KMS-11 (cell line): Measurements from ENCODE around the gene INTS12.

Source experiments
- H2AFZ ChIP-seq: fragments of 200-600 bp; sonication (generic); 2 replicates; pipeline ENCODE4 v1.6.1; 2016; ENCODE audit warnings: antibody characterized with exemption, mixed run types, low read depth
- H3K27ac ChIP-seq: fragments of 200-600 bp; sonication (generic); 2 replicates; pipeline ENCODE4 v1.6.1; 2016; ENCODE audit warnings: mild to moderate bottlenecking, mixed run types
- H3K27me3 ChIP-seq: fragments of 200-600 bp; sonication (generic); 2 replicates; pipeline ENCODE4 v1.6.1; 2017; ENCODE audit warnings: mild to moderate bottlenecking, low read depth, mixed run types, moderate library complexity; ENCODE audit not compliant: insufficient read depth
- H3K36me3 ChIP-seq: fragments of 200-600 bp; sonication (generic); 2 replicates; pipeline ENCODE4 v1.6.1; 2017; ENCODE audit warnings: mild to moderate bottlenecking, mixed run types; ENCODE audit not compliant: insufficient read depth
- H3K4me1 ChIP-seq: fragments of 200-600 bp; sonication (generic); 2 replicates; pipeline ENCODE4 v1.6.1; 2016; ENCODE audit warnings: mild to moderate bottlenecking, low read depth, mixed run types; ENCODE audit not compliant: poor library complexity, severe bottlenecking
- H3K4me2 ChIP-seq: fragments of 200-600 bp; sonication (generic); 2 replicates; pipeline ENCODE4 v1.7.0; 2016; ENCODE audit warnings: mild to moderate bottlenecking, mixed run types
- H3K4me3 ChIP-seq: fragments of 200-600 bp; sonication (generic); IDR thresholded peaks from 2 replicates; pipeline ENCODE4 v1.6.1; 2017; ENCODE audit warnings: low read depth, low read length, mixed read lengths; ENCODE audit not compliant: insufficient read depth
- H3K79me2 ChIP-seq: fragments of 200-600 bp; sonication (generic); 2 replicates; pipeline ENCODE4 v1.6.1; 2016; ENCODE audit warnings: low read depth, mixed run types; ENCODE audit not compliant: insufficient read depth
- H3K9ac ChIP-seq: fragments of 200-600 bp; sonication (generic); 2 replicates; pipeline ENCODE4 v1.6.1; 2016; ENCODE audit warnings: mild to moderate bottlenecking, mixed run types
- H4K20me1 ChIP-seq: fragments of 200-600 bp; sonication (generic); 2 replicates; pipeline ENCODE4 v1.6.1; 2016; ENCODE audit warnings: mild to moderate bottlenecking, mixed run types; ENCODE audit not compliant: insufficient read depth
- TF ChIP-seq, protein P1 (sequence below): fragments of 200-600 bp; sonication (generic); conservative IDR thresholded peaks from 2 replicates; pipeline ENCODE4 v1.6.1; 2017; ENCODE audit warnings: low read depth, mild to moderate bottlenecking, antibody characterized with exemption, low read length, moderate library complexity, mixed read lengths

The INTS12 gene

DNA sequence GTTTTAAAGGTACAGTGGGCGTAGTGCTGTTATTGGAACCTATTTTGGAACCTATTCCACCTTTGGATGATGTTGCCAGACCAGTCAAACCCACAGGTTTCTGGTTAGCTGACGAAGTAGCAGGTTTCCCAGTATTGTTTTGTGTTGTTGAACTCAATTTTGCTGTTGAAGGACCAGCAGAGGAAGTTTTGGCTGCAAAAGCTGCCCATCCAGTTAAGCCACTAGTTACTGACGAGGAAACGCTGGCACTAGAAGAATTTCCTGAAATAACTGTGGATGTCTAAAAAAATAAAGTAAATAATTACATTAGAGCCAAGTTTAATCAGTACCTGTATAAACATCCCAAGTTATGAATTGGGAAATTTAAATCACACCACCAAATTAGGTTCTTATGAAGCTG, 25.5 kb downstream of the INTS12 start:
- H3K4me3 ChIP-seq = no peak overlapping the region
- H4K20me1 ChIP-seq = no peaks in the 10 kb centered on the region
- TF ChIP-seq, protein P1, sequence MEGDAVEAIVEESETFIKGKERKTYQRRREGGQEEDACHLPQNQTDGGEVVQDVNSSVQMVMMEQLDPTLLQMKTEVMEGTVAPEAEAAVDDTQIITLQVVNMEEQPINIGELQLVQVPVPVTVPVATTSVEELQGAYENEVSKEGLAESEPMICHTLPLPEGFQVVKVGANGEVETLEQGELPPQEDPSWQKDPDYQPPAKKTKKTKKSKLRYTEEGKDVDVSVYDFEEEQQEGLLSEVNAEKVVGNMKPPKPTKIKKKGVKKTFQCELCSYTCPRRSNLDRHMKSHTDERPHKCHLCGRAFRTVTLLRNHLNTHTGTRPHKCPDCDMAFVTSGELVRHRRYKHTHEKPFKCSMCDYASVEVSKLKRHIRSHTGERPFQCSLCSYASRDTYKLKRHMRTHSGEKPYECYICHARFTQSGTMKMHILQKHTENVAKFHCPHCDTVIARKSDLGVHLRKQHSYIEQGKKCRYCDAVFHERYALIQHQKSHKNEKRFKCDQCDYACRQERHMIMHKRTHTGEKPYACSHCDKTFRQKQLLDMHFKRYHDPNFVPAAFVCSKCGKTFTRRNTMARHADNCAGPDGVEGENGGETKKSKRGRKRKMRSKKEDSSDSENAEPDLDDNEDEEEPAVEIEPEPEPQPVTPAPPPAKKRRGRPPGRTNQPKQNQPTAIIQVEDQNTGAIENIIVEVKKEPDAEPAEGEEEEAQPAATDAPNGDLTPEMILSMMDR = no peak
- H2AFZ ChIP-seq = no peak overlapping the region
- peaks cover 16% of the 10 kb centered on the region; the same call in 1 of the 2 replicates for H3K36me3 ChIP-seq
- H3K4me1 ChIP-seq = peaks cover 54% of the 10 kb centered on the region
- H3K79me2 ChIP-seq = peaks cover 15% of the 10 kb centered on the region
- H3K4me2 ChIP-seq = no peak overlapping the region
- no peaks in the 10 kb centered on the region for H3K27me3 ChIP-seq
- H3K27ac ChIP-seq = no peak overlapping the region
- no peak overlapping the region for H3K9ac ChIP-seq

- peaks cover 16% of the 10 kb centered on the region for H3K4me1 ChIP-seq
- no peak overlapping the region for H3K4me2 ChIP-seq
- H3K36me3 ChIP-seq = peaks cover 14% of the 10 kb centered on the region; the same call in 1 of the 2 replicates
- H2AFZ ChIP-seq = no peak overlapping the region
- H4K20me1 ChIP-seq = no peaks in the 10 kb centered on the region
- H3K27me3 ChIP-seq = no peaks in the 10 kb centered on the region
- H3K4me3 ChIP-seq = no peak overlapping the region
- TF ChIP-seq, protein P1 = no peak
- no peak overlapping the region for H3K9ac ChIP-seq
- H3K79me2 ChIP-seq = peaks cover 8% of the 10 kb centered on the region
- no peak overlapping the region for H3K27ac ChIP-seq
Measured at GRCh38 chr4:105679186-105679585, 29.3 kb downstream of the INTS12 start.

- Histone ChIP-seq H3K9ac (no peak overlapping the region), H3K27ac (no peak overlapping the region), H3K4me3 (no peak overlapping the region), H3K27me3 (no peaks in the 10 kb centered on the region), H3K36me3 (peaks cover 10% of the 10 kb centered on the region; the same call in 1 of the 2 replicates), H3K4me2 (no peak overlapping the region), H3K4me1 (peaks cover 1% of the 10 kb centered on the region), H3K79me2 (no peaks in the 10 kb centered on the region), H4K20me1 (no peaks in the 10 kb centered on the region), H2AFZ (no peak overlapping the region)
- TF ChIP-seq, protein P1 = no peak
Measured at GRCh38 chr4:105677709-105678108, 30.8 kb downstream of the INTS12 start.

GRCh38 chr4:105674011-105674410, 34.5 kb downstream of the INTS12 start:
- Histone ChIP-seq H4K20me1 (no peaks in the 10 kb centered on the region), H3K36me3 (no peaks in the 10 kb centered on the region), H3K9ac (no peak overlapping the region), H3K4me1 (no peaks in the 10 kb centered on the region), H2AFZ (no peak overlapping the region), H3K4me2 (no peak overlapping the region), H3K79me2 (no peaks in the 10 kb centered on the region), H3K27me3 (no peaks in the 10 kb centered on the region), H3K4me3 (no peak overlapping the region), H3K27ac (no peak overlapping the region)
- TF ChIP-seq, protein P1 = no peak
